PC-3 (cell line): ENCODE data around the gene ADGRD1. TPM values are rescaled to one million over a fixed set of nuclear protein-coding genes. Genes with fewer than 3 reads are reported as not detected.

Experiments
- ATAC-seq: fragments of 200-7000 bp; cut with Tn5 transposase; 2 replicates; pipeline ENCODE4 v1.9.1; 2020; ENCODE audit warnings: mild to moderate bottlenecking, moderate library complexity
- BruUV-seq: library from RNA; stranded (reverse); fragments of 400-500 nt; replicated peaks from 2 replicates; lab custom pipeline; 2021; lab: Mats Ljungman, UMichigan
- CTCF ChIA-PET: fragments of 300-600 bp; sonication (Branson Sonifier 250); formaldehyde crosslinking; loops from one replicate; lab custom pipeline; 2022; ENCODE audit warnings: antibody characterized with exemption; lab: Charles Lee
- POLR2A ChIA-PET: fragments of 300-600 bp; sonication (Branson Sonifier 250); formaldehyde crosslinking; loops from one replicate; lab custom pipeline; 2022; ENCODE audit warnings: antibody characterized with exemption; ENCODE audit not compliant: unreplicated experiment; lab: Charles Lee
- DNase-seq: peaks from one replicate; pipeline ENCODE4 v3.0.0-alpha.2; 2015
- H2AFZ ChIP-seq: fragments of 300-600 bp; sonication (generic); 2 replicates; pipeline ENCODE4 v1.6.0; 2016; ENCODE audit warnings: antibody characterized with exemption, low read length
- H3F3A ChIP-seq: fragments of 300-600 bp; sonication (generic); one replicate; pipeline ENCODE4 v1.6.0; 2017; ENCODE audit warnings: antibody characterized with exemption, low read length, control low read depth, mild to moderate bottlenecking; ENCODE audit not compliant: unreplicated experiment
- H3K27ac ChIP-seq: fragments of 300-600 bp; sonication (generic); 2 replicates; pipeline ENCODE4 v1.5.1; 2016; ENCODE audit warnings: mild to moderate bottlenecking, low read length
- H3K27me3 ChIP-seq: fragments of 300-600 bp; sonication (generic); 2 replicates; pipeline ENCODE4 v1.6.1; 2016; ENCODE audit warnings: low read length, mixed read lengths
- H3K36me3 ChIP-seq: fragments of 300-600 bp; sonication (generic); 2 replicates; pipeline ENCODE4 v1.6.1; 2016; ENCODE audit warnings: low read depth, mixed run types, low read length, mixed read lengths
- H3K4me1 ChIP-seq: fragments of 300-600 bp; sonication (generic); 2 replicates; pipeline ENCODE4 v1.5.1; 2016; ENCODE audit warnings: low read length; ENCODE audit not compliant: insufficient read depth
- H3K4me2 ChIP-seq: fragments of 300-600 bp; sonication (generic); 2 replicates; pipeline ENCODE4 v1.6.0; 2016; ENCODE audit warnings: low read length
- H3K4me3 ChIP-seq: fragments of 300-600 bp; sonication (generic); 2 replicates; pipeline ENCODE4 v1.5.1; 2016; ENCODE audit warnings: mild to moderate bottlenecking, low read length, mixed read lengths
- H3K79me2 ChIP-seq: fragments of 300-600 bp; sonication (generic); 2 replicates; pipeline ENCODE4 v1.6.1; 2017; ENCODE audit warnings: low read length, mixed read lengths
- H3K9ac ChIP-seq: fragments of 300-600 bp; sonication (generic); 2 replicates; pipeline ENCODE4 v1.6.0; 2016; ENCODE audit warnings: mild to moderate bottlenecking, low read length
- H3K9me2 ChIP-seq: fragments of 300-600 bp; sonication (generic); replicated peaks from 2 replicates; pipeline ENCODE4 v1.6.1; 2016; ENCODE audit warnings: mixed run types, low read length, mixed read lengths
- H3K9me3 ChIP-seq: fragments of 300-600 bp; sonication (generic); 2 replicates; pipeline ENCODE4 v1.6.1; 2016; ENCODE audit warnings: low read length, mixed read lengths
- H4K20me1 ChIP-seq: fragments of 300-600 bp; sonication (generic); 2 replicates; pipeline ENCODE4 v1.6.1; 2016; ENCODE audit warnings: low read length, mixed read lengths
- CTCF ChIP-seq: fragments of 300-600 bp; sonication (generic); conservative IDR thresholded peaks from 2 replicates; pipeline ENCODE4 v1.5.1; 2017; ENCODE audit warnings: antibody characterized with exemption, low read depth, mild to moderate bottlenecking, low read length
- EZH2 ChIP-seq: fragments of 300-600 bp; sonication (generic); IDR thresholded peaks from one replicate; pipeline ENCODE4 v1.6.1; 2017; ENCODE audit warnings: antibody characterized with exemption, mild to moderate bottlenecking, low read length; ENCODE audit not compliant: unreplicated experiment
- EZH2phosphoT487 ChIP-seq: fragments of 300-600 bp; sonication (generic); IDR thresholded peaks from 2 replicates; pipeline ENCODE4 v1.6.1; 2018; ENCODE audit warnings: mild to moderate bottlenecking, antibody characterized with exemption, low read length, borderline replicate concordance
- intact Hi-C: fragments of 100-400 bp; cut with micrococcal nuclease; formaldehyde crosslinking; loops from 2 replicates; pipeline ENCODE4 v1.9.0; 2023
- total RNA-seq: library from RNA; depleted of rRNA; stranded (reverse); fragments of >200 nt; gene quantifications from 2 replicates; pipeline ENCODE4 v1.2.3, GENCODE V29; 2014

The ADGRD1 gene
- total RNA-seq, 1 experiment from 2014 or later: 0.18 TPM

GRCh38 chr12:131095826-131096680, 142.3 kb downstream of the ADGRD1 start:
- no peak overlapping the region for H3K9ac ChIP-seq
- no peak overlapping the region for H2AFZ ChIP-seq
- H3K4me1 ChIP-seq: peaks cover 9% of the 10 kb centered on the region
- TF ChIP-seq EZH2 (no peak), CTCF (no peak), EZH2phosphoT487 (no peak)
- no peak overlapping the region for H3K4me2 ChIP-seq
- intact Hi-C loops: no loop called here
- no peaks in the 10 kb centered on the region for H3K36me3 ChIP-seq
- DNase-seq: no peak
- H3K9me2 ChIP-seq: no peaks in the 10 kb centered on the region
- H4K20me1 ChIP-seq: no peaks in the 10 kb centered on the region
- no peak for ATAC-seq
- no peaks in the 10 kb centered on the region for H3K79me2 ChIP-seq
- CTCF ChIA-PET: no interaction called here
- BruUV-seq: no TSS peak
- H3K9me3 ChIP-seq: no peaks in the 10 kb centered on the region
- H3K27ac ChIP-seq: no peak overlapping the region
- no peak overlapping the region for H3K4me3 ChIP-seq
- peaks cover 58% of the 10 kb centered on the region for H3K27me3 ChIP-seq
- POLR2A ChIA-PET: no interaction called here
- no peaks in the 10 kb centered on the region for H3F3A ChIP-seq

- ChIA-PET POLR2A (no interaction called here), CTCF (no interaction called here)
- no peaks in the 10 kb centered on the region for H4K20me1 ChIP-seq
- TF ChIP-seq EZH2phosphoT487 (no peak), EZH2 (no peak), CTCF (no peak)
- H3K36me3 ChIP-seq: no peaks in the 10 kb centered on the region
- H3K79me2 ChIP-seq: no peaks in the 10 kb centered on the region
- H3K27me3 ChIP-seq: peaks cover 61% of the 10 kb centered on the region
- no peaks in the 10 kb centered on the region for H3K9me3 ChIP-seq
- H3K9ac ChIP-seq: no peak overlapping the region
- peaks cover 9% of the 10 kb centered on the region for H3K4me1 ChIP-seq
- ATAC-seq (no peak), DNase-seq (no peak)
- H3K27ac ChIP-seq: no peak overlapping the region
- no peaks in the 10 kb centered on the region for H3K9me2 ChIP-seq
- H3K4me3 ChIP-seq: no peak overlapping the region
- no peak overlapping the region for H2AFZ ChIP-seq
- no peak overlapping the region for H3K4me2 ChIP-seq
- BruUV-seq: no TSS peak
- H3F3A ChIP-seq: no peaks in the 10 kb centered on the region
- intact Hi-C loops: no loop called here
Measured at GRCh38 chr12:131096681-131097181, 143.0 kb downstream of the ADGRD1 start.
